ENCODE results near the gene ZNF888.

ZNF888 gene

GRCh38 chr19:52922841-52923777 is at the start of gene ZNF888:
ZNF888 (minus strand) TSS chr19:52923428; CDS start chr19:52917873, 5,555 bp downstream.
- DNase-seq (ENCODE audit: low read depth, low spot score), result peak; percentile 91

- DNase-seq (ENCODE audit: low read depth, low spot score), result no peak
Measured at GRCh38 chr19:52967772-52968171, 44.5 kb upstream of the ZNF888 start.

- no peak for DNase-seq (ENCODE audit: low read depth, low spot score)
Measured at GRCh38 chr19:52963247-52963618, 40.0 kb upstream of the ZNF888 start.

- DNase-seq (ENCODE audit: low read depth, low spot score), result peak; percentile 96
Measured at GRCh38 chr19:52962394-52963246, 39.4 kb upstream of the ZNF888 start, which contains the start of gene ZNF816. ZNF816 (minus strand) TSS chr19:52962881; CDS start chr19:52956089, 6,792 bp downstream.

GRCh38 chr19:52961981-52962380 is 38.8 kb upstream of the ZNF888 start:
- no peak for DNase-seq (ENCODE audit: low read depth, low spot score)

GRCh38 chr19:52959613-52960295 is 36.5 kb upstream of the ZNF888 start:
- DNase-seq (ENCODE audit: low read depth, low spot score), result no peak

GRCh38 chr19:52957591-52957990 is 34.4 kb upstream of the ZNF888 start:
- no peak for DNase-seq (ENCODE audit: low read depth, low spot score)

GRCh38 chr19:52956917-52957316 is 33.7 kb upstream of the ZNF888 start:
- no peak for DNase-seq (ENCODE audit: low read depth, low spot score)

GRCh38 chr19:52949422-52949821 is 26.2 kb upstream of the ZNF888 start:
- no peak for DNase-seq (ENCODE audit: low read depth, low spot score)

- no peak for DNase-seq (ENCODE audit: low read depth, low spot score)
Measured at GRCh38 chr19:52948025-52948770, 25.0 kb upstream of the ZNF888 start.

GRCh38 chr19:52946322-52947310 is 23.4 kb upstream of the ZNF888 start:
- DNase-seq (ENCODE audit: low read depth, low spot score), result peak; percentile 95

GRCh38 chr19:52945652-52946321 is 22.6 kb upstream of the ZNF888 start:
- DNase-seq (ENCODE audit: low read depth, low spot score), result no peak

GRCh38 chr19:52944703-52945493 is 21.7 kb upstream of the ZNF888 start:
- peak; percentile 30 for DNase-seq (ENCODE audit: low read depth, low spot score)

- peak; percentile 28 for DNase-seq (ENCODE audit: low read depth, low spot score)
Measured at GRCh38 chr19:52943884-52944643, 20.8 kb upstream of the ZNF888 start.

GRCh38 chr19:52943134-52943883 is 20.1 kb upstream of the ZNF888 start:
- DNase-seq (ENCODE audit: low read depth, low spot score), result no peak

- DNase-seq (ENCODE audit: low read depth, low spot score), result peak; percentile 96
Measured at GRCh38 chr19:52942386-52943133, 19.3 kb upstream of the ZNF888 start.

Data from ELF-1 (cell line).